BLaER1 (cell line): ENCODE data around the gene FILIP1L.

ENCODE experiments used
- H3K27ac ChIP-seq: shearing (Covaris generic); formaldehyde crosslinking; 2 replicates; pipeline ENCODE4 v1.8.1; 2022
- H3K27me3 ChIP-seq: shearing (Covaris generic); formaldehyde crosslinking; 2 replicates; pipeline ENCODE4 v1.8.1; 2022
- H3K36me3 ChIP-seq: shearing (Covaris generic); formaldehyde crosslinking; 2 replicates; pipeline ENCODE4 v1.8.1; 2022
- H3K4me1 ChIP-seq: shearing (Covaris generic); formaldehyde crosslinking; 2 replicates; pipeline ENCODE4 v1.8.1; 2022
- H3K4me2 ChIP-seq: shearing (Covaris generic); formaldehyde crosslinking; 2 replicates; pipeline ENCODE4 v1.8.1; 2022
- H3K4me3 ChIP-seq: shearing (Covaris generic); formaldehyde crosslinking; 2 replicates; pipeline ENCODE4 v1.8.1; 2022
- H3K9ac ChIP-seq: shearing (Covaris generic); formaldehyde crosslinking; 2 replicates; pipeline ENCODE4 v1.8.1; 2022
- H3K9me3 ChIP-seq: shearing (Covaris generic); formaldehyde crosslinking; 2 replicates; pipeline ENCODE4 v1.8.1; 2022
- H4K20me1 ChIP-seq: shearing (Covaris generic); formaldehyde crosslinking; 2 replicates; pipeline ENCODE4 v1.8.1; 2022
- Cebpa-rat ChIP-seq: shearing (Covaris generic); IDR thresholded peaks from 2 replicates; pipeline ENCODE4 v1.8.1; 2022

FILIP1L gene

GRCh38 chr3:100033903-100034471 lies 80.3 kb downstream of the FILIP1L start:
- Histone ChIP-seq H3K9ac (no peak overlapping the region), H3K9me3 (no peaks in the 10 kb centered on the region), H3K4me1 (no peaks in the 10 kb centered on the region), H3K27ac (no peak overlapping the region), H3K27me3 (no peaks in the 10 kb centered on the region), H3K36me3 (no peaks in the 10 kb centered on the region), H3K4me3 (no peak overlapping the region), H4K20me1 (no peaks in the 10 kb centered on the region), H3K4me2 (no peak overlapping the region)
- TF ChIP-seq Cebpa-rat, result no peak

GRCh38 chr3:100033184-100033583 lies 81.1 kb downstream of the FILIP1L start:
- Histone ChIP-seq H3K27me3 (no peaks in the 10 kb centered on the region), H4K20me1 (no peaks in the 10 kb centered on the region), H3K9ac (no peak overlapping the region), H3K9me3 (no peaks in the 10 kb centered on the region), H3K36me3 (no peaks in the 10 kb centered on the region), H3K4me1 (no peaks in the 10 kb centered on the region), H3K4me3 (no peak overlapping the region), H3K4me2 (no peak overlapping the region), H3K27ac (no peak overlapping the region)
- TF ChIP-seq Cebpa-rat, result no peak

- no peak overlapping the region for H3K9ac ChIP-seq
Observed at GRCh38 chr3:100032243-100032642, 82.1 kb downstream of the FILIP1L start.

GRCh38 chr3:100030914-100031425 lies 83.3 kb downstream of the FILIP1L start:
- Histone ChIP-seq H3K4me3 (no peak overlapping the region), H3K36me3 (no peaks in the 10 kb centered on the region), H3K27ac (no peak overlapping the region), H3K9me3 (no peaks in the 10 kb centered on the region), H3K27me3 (no peaks in the 10 kb centered on the region), H4K20me1 (no peaks in the 10 kb centered on the region), H3K4me1 (peaks cover 15% of the 10 kb centered on the region), H3K4me2 (no peak overlapping the region), H3K9ac (no peak overlapping the region)
- no peak for TF ChIP-seq Cebpa-rat

More at GRCh38 chr3:100032243-100032642, 82.1 kb downstream of the FILIP1L start:
- no peaks in the 10 kb centered on the region for H3K36me3 ChIP-seq
- no peak overlapping the region for H3K27ac ChIP-seq
- no peak overlapping the region for H3K4me3 ChIP-seq
- H3K9me3 ChIP-seq, result no peaks in the 10 kb centered on the region
- H3K4me2 ChIP-seq, result no peak overlapping the region
- H3K4me1 ChIP-seq, result peaks cover 4% of the 10 kb centered on the region
- H3K27me3 ChIP-seq, result no peaks in the 10 kb centered on the region
- no peak for TF ChIP-seq Cebpa-rat
- H4K20me1 ChIP-seq, result no peaks in the 10 kb centered on the region

GRCh38 chr3:100030346-100030745 lies 84.0 kb downstream of the FILIP1L start:
- Histone ChIP-seq H3K4me2 (no peak overlapping the region), H3K27me3 (no peaks in the 10 kb centered on the region), H3K36me3 (no peaks in the 10 kb centered on the region), H3K27ac (no peak overlapping the region), H3K9me3 (no peaks in the 10 kb centered on the region), H3K9ac (no peak overlapping the region), H3K4me1 (peaks cover 15% of the 10 kb centered on the region), H4K20me1 (no peaks in the 10 kb centered on the region), H3K4me3 (no peak overlapping the region)
- no peak for TF ChIP-seq Cebpa-rat

GRCh38 chr3:100029689-100030088 lies 84.6 kb downstream of the FILIP1L start:
- Histone ChIP-seq H3K4me3 (no peak overlapping the region), H3K4me1 (peaks cover 15% of the 10 kb centered on the region), H3K27ac (no peak overlapping the region), H3K9me3 (no peaks in the 10 kb centered on the region), H4K20me1 (no peaks in the 10 kb centered on the region), H3K9ac (no peak overlapping the region), H3K4me2 (no peak overlapping the region), H3K27me3 (no peaks in the 10 kb centered on the region), H3K36me3 (no peaks in the 10 kb centered on the region)
- TF ChIP-seq Cebpa-rat, result no peak

GRCh38 chr3:100029052-100029451 lies 85.2 kb downstream of the FILIP1L start:
- Histone ChIP-seq H3K9ac (no peak overlapping the region), H3K27me3 (no peaks in the 10 kb centered on the region), H3K4me2 (no peak overlapping the region), H3K9me3 (no peaks in the 10 kb centered on the region), H3K4me3 (no peak overlapping the region), H3K27ac (no peak overlapping the region), H3K36me3 (no peaks in the 10 kb centered on the region), H4K20me1 (no peaks in the 10 kb centered on the region), H3K4me1 (peaks cover 15% of the 10 kb centered on the region)
- TF ChIP-seq Cebpa-rat, result no peak

- no peak for TF ChIP-seq Cebpa-rat
- Histone ChIP-seq H3K36me3 (no peaks in the 10 kb centered on the region), H3K9ac (no peak overlapping the region), H3K4me3 (no peak overlapping the region), H3K9me3 (no peaks in the 10 kb centered on the region), H4K20me1 (no peaks in the 10 kb centered on the region), H3K27me3 (no peaks in the 10 kb centered on the region), H3K4me1 (peaks cover 22% of the 10 kb centered on the region), H3K4me2 (no peak overlapping the region), H3K27ac (no peak overlapping the region)
Observed at GRCh38 chr3:100027321-100027720, 87.0 kb downstream of the FILIP1L start.

- no peak for TF ChIP-seq Cebpa-rat
- Histone ChIP-seq H3K27me3 (no peaks in the 10 kb centered on the region), H4K20me1 (no peaks in the 10 kb centered on the region), H3K9ac (no peak overlapping the region), H3K4me2 (no peak overlapping the region), H3K9me3 (no peaks in the 10 kb centered on the region), H3K27ac (no peak overlapping the region), H3K4me1 (peaks cover 22% of the 10 kb centered on the region), H3K36me3 (no peaks in the 10 kb centered on the region), H3K4me3 (no peak overlapping the region)
Observed at GRCh38 chr3:100024520-100025303, 89.6 kb downstream of the FILIP1L start.

GRCh38 chr3:100023595-100023994 lies 90.7 kb downstream of the FILIP1L start:
- Histone ChIP-seq H3K9ac (no peak overlapping the region), H3K4me2 (no peak overlapping the region), H3K4me1 (peaks cover 22% of the 10 kb centered on the region), H3K4me3 (no peak overlapping the region), H3K36me3 (no peaks in the 10 kb centered on the region), H3K27ac (no peak overlapping the region), H3K27me3 (no peaks in the 10 kb centered on the region), H3K9me3 (no peaks in the 10 kb centered on the region), H4K20me1 (no peaks in the 10 kb centered on the region)
- TF ChIP-seq Cebpa-rat, result no peak
